ENCODE measurements around the gene BMERB1.
"Not testable (repeated sequence)": the region's sequence is repeated elsewhere in the genome, so short reads cannot be mapped to it uniquely, and the experiment has no call there.

BMERB1 gene

GRCh38 chr16:15439521-15439920, 5.1 kb downstream of the BMERB1 start:
- no peak for DNase-seq
- Histone ChIP-seq H3K27ac (no peak overlapping the region), H3K27me3 (ENCODE audit: insufficient read depth, low read depth, severe bottlenecking) (no peaks in the 10 kb centered on the region), H3K9me3 (ENCODE audit: severe bottlenecking) (peaks cover 2% of the 10 kb centered on the region), H3K4me3 (ENCODE audit: low read depth, low read length) (no peak overlapping the region), H3K36me3 (no peaks in the 10 kb centered on the region)
- no peak for TF ChIP-seq CTCF (IDR thresholded peaks at IDR 0.05; ENCODE audit: low read depth, low read length)

GRCh38 chr16:15440852-15441251, 6.5 kb downstream of the BMERB1 start:
- no peaks in the 10 kb centered on the region for H3K36me3 ChIP-seq
- TF ChIP-seq CTCF (IDR thresholded peaks at IDR 0.05; ENCODE audit: low read depth, low read length) = no peak
- no peak for DNase-seq
- H3K27me3 ChIP-seq (ENCODE audit: insufficient read depth, low read depth, severe bottlenecking) = no peaks in the 10 kb centered on the region
- H3K27ac ChIP-seq = no peak overlapping the region
- no peak overlapping the region for H3K4me3 ChIP-seq (ENCODE audit: low read depth, low read length)
- peaks cover 2% of the 10 kb centered on the region for H3K9me3 ChIP-seq (ENCODE audit: severe bottlenecking)

- H3K27ac ChIP-seq; H3K4me3 ChIP-seq (ENCODE audit: low read depth, low read length); H3K27me3 ChIP-seq (ENCODE audit: insufficient read depth, low read depth, severe bottlenecking): not testable (repeated sequence)
Observed at GRCh38 chr16:15442140-15442539, 7.8 kb downstream of the BMERB1 start.

GRCh38 chr16:15443753-15444152, 9.4 kb downstream of the BMERB1 start:
- H3K9me3 ChIP-seq (ENCODE audit: severe bottlenecking) = peaks cover 2% of the 10 kb centered on the region

More at GRCh38 chr16:15442140-15442539, 7.8 kb downstream of the BMERB1 start:
- H3K9me3 ChIP-seq (ENCODE audit: severe bottlenecking); DNase-seq; H3K36me3 ChIP-seq: not testable (repeated sequence)

GRCh38 chr16:15444264-15444663, 9.9 kb downstream of the BMERB1 start:
- Histone ChIP-seq H3K36me3 (no peaks in the 10 kb centered on the region), H3K27ac (no peak overlapping the region), H3K4me3 (ENCODE audit: low read depth, low read length) (no peak overlapping the region), H3K9me3 (ENCODE audit: severe bottlenecking) (peaks cover 2% of the 10 kb centered on the region), H3K27me3 (ENCODE audit: insufficient read depth, low read depth, severe bottlenecking) (no peaks in the 10 kb centered on the region)
- DNase-seq = no peak
- TF ChIP-seq CTCF (IDR thresholded peaks at IDR 0.05; ENCODE audit: low read depth, low read length) = no peak

More at GRCh38 chr16:15443753-15444152, 9.4 kb downstream of the BMERB1 start:
- TF ChIP-seq CTCF (IDR thresholded peaks at IDR 0.05; ENCODE audit: low read depth, low read length) = no peak
- no peak for DNase-seq
- Histone ChIP-seq H3K27ac (no peak overlapping the region), H3K27me3 (ENCODE audit: insufficient read depth, low read depth, severe bottlenecking) (no peaks in the 10 kb centered on the region), H3K4me3 (ENCODE audit: low read depth, low read length) (no peak overlapping the region), H3K36me3 (no peaks in the 10 kb centered on the region)

- TF ChIP-seq CTCF (IDR thresholded peaks at IDR 0.05; ENCODE audit: low read depth, low read length) = no peak
- DNase-seq = no peak
- H3K4me3 ChIP-seq (ENCODE audit: low read depth, low read length) = no peak overlapping the region
- H3K9me3 ChIP-seq (ENCODE audit: severe bottlenecking) = peaks cover 2% of the 10 kb centered on the region
- no peak overlapping the region for H3K27ac ChIP-seq
- H3K36me3 ChIP-seq = no peaks in the 10 kb centered on the region
- H3K27me3 ChIP-seq (ENCODE audit: insufficient read depth, low read depth, severe bottlenecking) = no peaks in the 10 kb centered on the region
Observed at GRCh38 chr16:15445450-15445849, 11.1 kb downstream of the BMERB1 start.
